ENCODE results near the gene TM7SF2. TPM values are rescaled to one million over a fixed set of nuclear protein-coding genes. Genes with fewer than 3 reads are reported as not detected.

The TM7SF2 gene
- total RNA-seq, 1 donor from 2014 or later = 72.4 TPM

DNA sequence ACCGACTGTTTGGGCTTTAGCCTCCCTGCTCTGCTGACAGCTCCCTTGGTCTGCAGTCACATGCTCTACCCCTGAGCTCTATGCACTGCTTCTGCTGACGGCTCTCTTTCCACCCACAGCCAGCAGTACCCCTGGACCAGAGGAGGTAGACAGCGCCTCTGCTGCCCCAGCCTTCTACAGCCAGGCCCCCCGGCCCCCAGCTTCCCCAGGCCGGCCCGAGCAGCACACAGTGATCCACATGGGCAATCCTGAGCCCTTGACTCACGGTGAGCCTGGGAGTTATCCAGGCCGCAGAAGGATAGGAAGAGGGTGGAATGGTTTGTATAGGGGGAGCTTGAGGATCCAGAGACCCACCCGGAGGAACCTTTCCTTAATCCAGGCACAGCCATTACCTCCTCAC is 24.9 kb upstream of the TM7SF2 start:
- intact Hi-C loops (cut with DNase I) = no loop called here
- ATAC-seq (ENCODE audit: poor library complexity) (no peak), DNase-seq (no peak)

DNA sequence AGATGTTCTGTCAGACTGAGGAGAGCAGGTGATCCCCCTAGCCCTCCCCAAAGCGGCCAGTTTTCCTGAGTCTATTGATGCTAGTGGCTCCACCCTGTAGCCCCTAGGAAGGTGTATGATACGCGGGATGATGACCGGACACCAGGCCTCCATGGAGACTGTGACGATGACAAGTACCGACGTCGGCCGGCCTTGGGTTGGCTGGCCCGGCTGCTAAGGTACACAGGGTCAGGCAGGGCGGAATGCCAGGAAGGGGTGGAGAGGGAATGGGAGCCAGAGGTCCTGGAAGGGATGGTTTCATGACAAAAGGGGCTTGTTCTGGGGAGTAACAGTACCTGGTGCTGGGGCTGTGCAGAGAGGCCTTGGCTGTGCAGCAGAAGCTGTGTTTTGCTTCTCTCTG is 24.5 kb upstream of the TM7SF2 start:
- ATAC-seq (ENCODE audit: poor library complexity) (no peak), DNase-seq (no peak)
- intact Hi-C loops (cut with DNase I) = no loop called here

DNA sequence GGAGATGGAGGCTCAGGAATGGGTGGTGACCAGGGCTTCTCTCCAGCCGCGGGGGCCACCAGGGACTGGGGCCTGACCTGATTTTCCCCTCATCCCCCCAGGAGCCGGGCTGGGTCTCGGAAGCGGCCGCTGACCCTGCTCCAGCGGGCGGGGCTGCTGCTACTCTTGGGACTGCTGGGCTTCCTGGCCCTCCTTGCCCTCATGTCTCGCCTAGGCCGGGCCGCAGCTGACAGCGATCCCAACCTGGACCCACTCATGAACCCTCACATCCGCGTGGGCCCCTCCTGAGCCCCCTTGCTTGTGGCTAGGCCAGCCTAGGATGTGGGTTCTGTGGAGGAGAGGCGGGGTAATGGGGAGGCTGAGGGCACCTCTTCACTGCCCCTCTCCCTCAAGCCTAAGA is 23.8 kb upstream of the TM7SF2 start:
- no peak for ATAC-seq (ENCODE audit: poor library complexity)
- no peak for DNase-seq
- intact Hi-C loops (cut with DNase I) = no loop called here

DNA sequence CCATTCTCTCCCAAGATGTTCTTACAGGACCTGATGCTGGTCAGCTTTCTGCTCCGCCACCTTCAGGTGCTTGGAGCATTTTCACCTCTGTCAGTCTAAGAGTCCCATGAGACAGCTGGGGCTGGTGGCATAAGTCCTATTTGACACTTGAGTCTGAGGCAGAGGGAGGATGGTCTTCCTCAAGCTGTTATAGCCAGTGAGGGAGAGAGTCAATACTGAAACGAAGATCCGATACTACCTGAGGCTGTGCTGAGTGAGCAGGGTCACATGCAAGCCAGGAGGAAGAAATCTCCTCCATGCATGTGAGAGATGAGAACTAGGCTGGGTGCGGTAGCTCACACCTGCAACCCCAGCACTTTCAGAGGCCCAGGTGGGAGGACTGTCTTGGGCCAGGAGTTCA is 22.1 kb upstream of the TM7SF2 start:
- intact Hi-C loops (cut with DNase I) = no loop called here
- DNase-seq = no peak
- ATAC-seq (ENCODE audit: poor library complexity) = no peak

DNA sequence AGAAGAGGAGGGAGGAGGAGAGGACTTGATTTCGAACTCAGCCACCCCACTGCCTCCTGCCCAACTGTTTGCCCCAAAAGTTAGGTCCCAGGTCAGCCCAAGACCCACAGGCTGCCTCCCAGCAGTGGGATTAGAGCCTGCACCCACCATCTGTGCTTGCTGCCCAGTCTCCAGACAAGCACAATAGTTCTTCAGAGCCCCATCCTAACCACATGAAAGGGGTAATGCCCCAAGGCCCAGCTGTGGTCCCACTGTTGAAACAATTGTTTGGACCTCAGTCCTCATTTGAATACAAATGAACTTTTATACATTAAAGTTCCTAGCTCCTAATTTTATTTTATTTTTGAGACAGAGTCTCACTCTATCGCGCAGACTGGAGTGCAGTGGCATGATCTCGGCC is 21.0 kb upstream of the TM7SF2 start:
- intact Hi-C loops (cut with DNase I) = no loop called here
- DNase-seq = no peak
- no peak for ATAC-seq (ENCODE audit: poor library complexity)

DNA sequence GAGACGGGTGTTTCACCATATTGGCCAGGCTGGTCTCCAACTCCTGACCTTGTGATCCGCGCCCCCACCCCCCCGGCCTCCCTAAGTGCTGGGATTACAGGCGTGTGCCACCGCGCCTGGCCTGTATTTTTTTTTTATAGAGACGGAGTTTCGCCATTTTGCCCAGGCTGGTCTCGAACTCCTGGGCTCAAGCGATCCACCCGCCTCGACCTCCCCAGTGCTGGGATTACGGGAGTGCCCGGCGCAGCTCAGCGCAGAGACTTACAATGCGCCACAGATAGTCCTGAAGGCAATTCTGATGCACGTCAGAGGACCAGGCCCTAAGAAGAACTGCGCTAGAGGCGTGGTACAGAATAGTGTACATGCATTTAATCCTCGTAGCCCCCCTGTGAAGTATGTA is 16.2 kb upstream of the TM7SF2 start:
- intact Hi-C loops (cut with DNase I) = no loop called here
- no peak for DNase-seq
- no peak for ATAC-seq (ENCODE audit: poor library complexity)

DNA sequence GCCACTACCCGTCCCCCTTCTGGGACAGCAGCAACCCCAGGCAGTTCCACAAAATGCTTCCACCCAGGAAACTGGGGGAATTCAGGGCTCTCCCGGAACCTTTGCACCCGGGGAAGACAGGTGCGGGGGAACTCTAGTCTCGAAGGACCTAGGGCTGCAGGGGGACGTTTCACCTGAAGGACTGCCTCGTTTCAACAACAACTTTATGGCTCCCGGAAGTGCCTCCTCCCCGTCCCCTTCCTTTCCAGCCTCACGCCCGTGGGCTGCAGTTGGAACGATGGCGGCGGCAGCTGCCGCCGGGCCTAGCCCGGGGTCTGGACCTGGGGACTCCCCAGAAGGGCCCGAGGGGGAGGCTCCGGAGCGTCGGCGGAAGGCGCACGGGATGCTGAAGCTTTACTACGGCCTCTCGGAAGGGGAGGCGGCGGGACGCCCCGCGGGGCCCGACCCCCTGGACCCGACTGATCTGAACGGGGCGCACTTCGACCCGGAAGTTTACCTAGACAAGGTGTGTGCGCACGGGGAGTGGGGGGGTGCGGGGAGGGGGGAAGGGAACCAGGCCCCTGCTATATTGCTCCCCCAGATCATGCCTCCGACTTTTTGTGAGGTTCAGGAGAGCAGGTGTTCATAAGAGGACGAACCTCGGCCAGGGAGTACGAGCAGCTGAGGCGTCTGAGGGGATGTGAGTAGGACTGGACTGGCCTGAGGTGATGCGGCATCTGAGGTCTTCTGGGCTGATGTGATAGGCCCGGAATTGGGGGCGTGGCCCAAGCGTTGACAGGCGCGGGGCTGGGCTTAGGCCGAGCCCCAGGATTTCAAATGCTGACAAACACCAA is 15.5 kb upstream of the TM7SF2 start, which contains the start of gene VPS51:
Gene VPS51, plus strand, starts transcription at position 241 of the 833 bp plus-strand sequence. Its CDS starts 37 bp downstream, at position 278.
- ATAC-seq (ENCODE audit: poor library complexity) = peak; percentile 97
- peak; percentile 95 for DNase-seq
- intact Hi-C loops (cut with DNase I) = no loop called here

DNA sequence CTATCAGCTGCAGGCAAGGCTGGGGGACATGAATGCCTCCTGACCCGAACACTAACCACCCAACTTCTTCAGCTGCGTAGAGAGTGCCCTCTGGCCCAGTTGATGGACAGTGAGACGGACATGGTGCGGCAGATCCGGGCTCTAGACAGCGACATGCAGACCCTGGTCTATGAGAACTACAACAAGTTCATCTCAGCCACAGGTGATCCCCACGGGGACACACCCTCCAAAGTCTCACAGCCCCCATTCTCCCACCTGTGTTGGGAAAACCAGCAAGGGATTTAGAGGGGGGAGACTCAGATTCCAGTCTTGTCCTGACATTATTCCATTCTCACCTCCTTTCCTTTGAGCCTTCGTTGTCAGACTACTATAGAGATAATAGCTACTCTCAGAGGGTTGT is 14.7 kb upstream of the TM7SF2 start:
- DNase-seq = no peak
- intact Hi-C loops (cut with DNase I) = no loop called here
- peak; percentile 13 for ATAC-seq (ENCODE audit: poor library complexity)

DNA sequence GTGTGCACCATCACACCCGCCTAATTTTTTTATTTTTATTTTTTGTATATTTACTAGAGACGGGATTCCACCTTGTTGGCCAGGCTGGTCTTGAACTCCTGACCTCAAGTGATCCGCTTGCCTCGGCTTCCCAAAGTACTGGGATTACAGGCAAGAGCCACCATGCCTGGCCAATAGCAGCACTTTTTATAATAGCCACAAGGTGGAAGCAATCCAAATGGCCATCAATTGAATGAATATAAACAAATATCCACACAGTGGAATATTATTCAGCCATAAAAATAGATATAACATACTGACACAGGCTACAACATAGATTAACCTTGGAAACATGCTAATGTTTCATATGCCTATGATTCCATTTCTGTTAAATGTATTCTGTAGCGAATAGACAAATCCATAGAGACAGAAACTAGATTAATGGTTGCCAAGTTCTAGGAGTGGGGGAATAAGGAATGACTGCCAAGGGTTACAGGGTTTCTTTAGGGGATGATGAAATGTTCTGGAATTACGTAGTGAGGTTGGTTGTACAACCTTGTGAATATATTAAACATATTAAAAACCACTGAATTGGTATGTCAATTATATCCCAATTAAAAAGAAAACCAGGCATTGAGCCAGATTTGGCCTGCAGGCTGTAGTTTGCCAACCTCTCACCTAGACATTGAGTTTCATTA is 10.9 kb upstream of the TM7SF2 start:
- intact Hi-C loops (cut with DNase I) = no loop called here
- no peak for DNase-seq

DNA sequence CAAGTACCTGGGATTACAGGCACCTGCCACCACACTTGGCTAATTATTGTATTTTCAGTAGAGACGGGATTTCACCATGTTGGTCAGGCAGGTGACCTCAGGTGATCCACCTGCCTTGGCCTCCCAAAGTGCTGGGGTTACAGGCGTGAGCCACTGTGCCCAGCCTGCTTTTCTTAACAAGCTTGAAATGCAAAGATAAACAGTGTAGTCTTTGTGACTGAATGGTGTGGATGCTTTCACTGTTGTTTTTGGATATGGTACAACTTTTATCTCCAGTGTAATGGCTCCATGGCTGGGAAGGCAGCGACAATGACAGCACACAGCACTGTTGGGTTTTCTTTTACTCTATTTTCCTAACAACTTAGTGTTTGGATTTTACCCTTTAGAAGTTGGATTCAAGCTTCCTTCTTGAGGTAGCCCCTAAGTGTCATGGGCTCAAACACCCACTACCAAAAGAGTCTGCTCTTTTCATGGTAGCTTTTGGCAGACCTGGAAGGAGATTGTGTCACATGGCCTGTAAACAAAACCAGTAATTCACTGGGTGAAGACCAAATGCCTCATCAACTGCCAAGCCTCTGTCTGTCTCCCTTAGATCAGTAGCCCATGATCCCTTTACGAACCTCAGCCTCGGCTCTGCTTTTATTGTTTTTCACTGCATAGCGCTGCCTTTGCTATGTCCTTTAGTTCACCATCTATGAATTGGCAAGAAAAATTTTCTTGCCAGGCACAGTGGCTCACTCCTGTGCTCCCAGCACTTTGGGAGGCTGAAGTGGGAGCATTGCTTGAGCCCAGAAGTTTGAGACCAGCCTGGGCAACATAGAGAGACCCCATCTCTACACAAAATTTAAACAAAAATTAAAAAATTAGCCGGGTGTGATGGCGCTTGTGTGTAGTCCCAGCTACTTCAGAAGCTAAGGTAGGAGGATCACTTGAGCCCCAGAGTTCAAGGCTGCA is 9.3 kb upstream of the TM7SF2 start:
- peak; percentile 61 for ATAC-seq (ENCODE audit: poor library complexity)
- intact Hi-C loops (cut with DNase I) = no loop called here
- no peak for DNase-seq

More for the DNA sequence above, 10.9 kb upstream of the TM7SF2 start:
- ATAC-seq (ENCODE audit: poor library complexity) = no peak

DNA sequence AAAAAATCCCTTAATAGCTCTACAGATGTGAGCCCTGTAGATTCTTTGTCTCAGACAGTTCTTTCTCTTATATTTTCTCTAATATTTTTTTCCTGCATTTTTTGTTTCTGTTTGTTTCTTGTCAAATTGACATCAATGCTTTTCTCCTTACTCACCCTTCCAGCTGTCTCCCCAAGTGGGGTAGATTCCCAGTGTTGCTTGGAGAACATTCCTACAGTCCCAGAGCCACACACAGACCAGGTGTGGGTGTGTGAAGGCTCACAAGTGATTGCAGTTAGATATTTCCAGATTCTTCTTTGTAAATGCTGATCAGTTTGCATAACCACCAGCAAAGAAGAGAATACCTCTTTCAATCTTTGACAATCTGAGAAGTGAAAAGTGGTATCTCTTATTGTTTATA is 8.2 kb upstream of the TM7SF2 start:
- no peak for ATAC-seq (ENCODE audit: poor library complexity)
- no peak for DNase-seq
- intact Hi-C loops (cut with DNase I) = no loop called here

DNA sequence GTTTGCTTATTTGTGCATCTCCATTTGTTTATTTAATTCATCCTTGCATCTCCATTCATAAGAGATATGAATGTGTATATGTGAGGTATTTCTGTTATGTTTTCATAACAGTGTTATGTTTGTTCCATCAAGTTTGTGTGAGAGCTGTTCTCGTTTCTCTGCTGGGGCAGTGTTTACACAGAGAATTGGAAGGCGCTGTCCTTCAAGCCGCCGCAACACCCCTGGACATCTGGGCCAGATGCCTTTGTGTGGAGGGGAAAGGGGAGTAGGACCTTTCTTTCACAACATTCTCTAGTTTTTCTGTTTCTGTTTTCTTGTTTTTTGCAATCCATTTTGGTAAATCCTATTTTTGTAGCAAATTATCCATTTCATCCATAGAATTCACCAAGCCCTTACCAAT is 7.0 kb upstream of the TM7SF2 start:
- DNase-seq = no peak
- ATAC-seq (ENCODE audit: poor library complexity) = peak; percentile 56
- intact Hi-C loops (cut with DNase I) = no loop called here

DNA sequence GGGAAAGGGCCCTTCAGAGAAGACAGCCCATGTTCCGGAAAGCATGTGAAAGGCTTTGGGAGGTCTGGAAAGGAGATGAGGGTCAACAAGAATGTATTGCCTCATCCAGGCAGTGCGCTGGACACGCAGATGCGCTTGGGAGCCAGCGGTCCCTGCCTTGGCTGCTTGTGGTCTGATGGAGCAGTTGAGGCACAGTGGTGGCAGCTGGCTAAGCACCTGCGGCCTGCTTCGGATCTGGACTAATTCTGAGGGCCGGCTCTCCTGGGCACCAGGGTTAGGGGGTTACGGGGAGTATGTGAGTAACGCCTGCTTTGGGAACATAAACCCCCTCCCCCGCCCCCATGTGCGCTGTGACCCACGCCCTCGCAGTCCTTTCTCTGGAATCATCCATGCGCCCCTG is 4.6 kb upstream of the TM7SF2 start:
- intact Hi-C loops (cut with DNase I) = no loop called here
- peak; percentile 37 for DNase-seq

DNA sequence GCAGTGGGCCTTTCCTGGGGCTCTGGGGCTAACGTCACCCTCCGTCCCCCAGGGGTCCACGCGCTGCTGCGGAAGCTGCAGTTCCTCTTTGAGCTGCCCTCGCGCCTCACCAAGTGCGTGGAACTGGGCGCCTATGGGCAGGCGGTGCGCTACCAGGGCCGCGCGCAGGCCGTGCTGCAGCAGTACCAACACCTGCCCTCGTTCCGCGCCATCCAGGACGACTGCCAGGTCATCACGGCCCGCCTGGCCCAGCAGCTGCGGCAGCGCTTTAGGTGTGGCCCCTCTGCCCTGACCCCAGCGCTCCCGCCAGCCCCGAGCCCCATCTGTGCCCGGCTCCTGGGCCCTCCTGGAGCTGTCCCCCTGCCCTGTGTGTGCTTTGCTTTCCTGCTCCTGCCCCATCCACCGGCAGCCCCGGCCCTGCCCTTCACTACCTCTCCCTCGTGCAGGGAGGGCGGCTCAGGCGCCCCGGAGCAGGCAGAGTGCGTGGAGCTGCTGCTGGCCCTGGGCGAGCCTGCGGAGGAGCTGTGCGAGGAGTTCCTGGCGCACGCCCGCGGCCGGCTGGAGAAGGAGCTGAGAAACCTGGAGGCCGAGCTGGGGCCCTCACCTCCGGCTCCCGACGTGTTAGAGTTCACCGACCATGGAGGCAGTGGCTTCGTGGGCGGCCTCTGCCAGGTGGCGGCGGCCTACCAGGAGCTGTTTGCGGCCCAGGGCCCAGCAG is 3.8 kb upstream of the TM7SF2 start:
- intact Hi-C loops (cut with DNase I) = no loop called here
- peak; percentile 34 for DNase-seq
- no peak for ATAC-seq (ENCODE audit: poor library complexity)

More for the DNA sequence above, 4.6 kb upstream of the TM7SF2 start:
- no peak for ATAC-seq (ENCODE audit: poor library complexity)

DNA sequence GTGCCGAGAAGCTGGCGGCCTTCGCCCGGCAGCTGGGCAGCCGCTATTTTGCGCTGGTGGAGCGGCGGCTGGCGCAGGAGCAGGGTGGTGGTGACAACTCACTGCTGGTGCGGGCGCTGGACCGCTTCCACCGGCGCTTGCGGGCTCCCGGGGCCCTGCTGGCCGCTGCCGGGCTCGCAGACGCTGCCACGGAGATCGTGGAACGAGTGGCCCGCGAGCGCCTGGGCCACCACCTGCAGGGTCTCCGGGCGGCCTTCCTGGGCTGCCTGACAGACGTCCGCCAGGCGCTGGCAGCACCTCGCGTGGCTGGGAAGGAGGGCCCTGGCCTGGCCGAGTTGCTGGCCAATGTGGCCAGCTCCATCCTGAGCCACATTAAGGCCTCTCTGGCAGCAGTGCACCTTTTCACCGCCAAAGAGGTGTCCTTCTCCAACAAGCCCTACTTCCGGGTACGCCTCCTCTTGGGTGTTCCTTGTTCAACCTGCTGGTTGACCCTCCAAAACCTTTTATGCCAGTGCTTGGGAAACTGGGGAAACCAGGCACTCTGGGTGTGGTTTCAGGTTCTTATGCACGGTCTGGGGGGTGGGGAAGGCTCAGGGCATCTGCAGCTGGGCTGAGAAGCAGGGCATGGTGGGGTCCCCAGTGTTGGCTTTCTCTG is 3.1 kb upstream of the TM7SF2 start:
- intact Hi-C loops (cut with DNase I) = no loop called here
- ATAC-seq (ENCODE audit: poor library complexity) (no peak), DNase-seq (no peak)

DNA sequence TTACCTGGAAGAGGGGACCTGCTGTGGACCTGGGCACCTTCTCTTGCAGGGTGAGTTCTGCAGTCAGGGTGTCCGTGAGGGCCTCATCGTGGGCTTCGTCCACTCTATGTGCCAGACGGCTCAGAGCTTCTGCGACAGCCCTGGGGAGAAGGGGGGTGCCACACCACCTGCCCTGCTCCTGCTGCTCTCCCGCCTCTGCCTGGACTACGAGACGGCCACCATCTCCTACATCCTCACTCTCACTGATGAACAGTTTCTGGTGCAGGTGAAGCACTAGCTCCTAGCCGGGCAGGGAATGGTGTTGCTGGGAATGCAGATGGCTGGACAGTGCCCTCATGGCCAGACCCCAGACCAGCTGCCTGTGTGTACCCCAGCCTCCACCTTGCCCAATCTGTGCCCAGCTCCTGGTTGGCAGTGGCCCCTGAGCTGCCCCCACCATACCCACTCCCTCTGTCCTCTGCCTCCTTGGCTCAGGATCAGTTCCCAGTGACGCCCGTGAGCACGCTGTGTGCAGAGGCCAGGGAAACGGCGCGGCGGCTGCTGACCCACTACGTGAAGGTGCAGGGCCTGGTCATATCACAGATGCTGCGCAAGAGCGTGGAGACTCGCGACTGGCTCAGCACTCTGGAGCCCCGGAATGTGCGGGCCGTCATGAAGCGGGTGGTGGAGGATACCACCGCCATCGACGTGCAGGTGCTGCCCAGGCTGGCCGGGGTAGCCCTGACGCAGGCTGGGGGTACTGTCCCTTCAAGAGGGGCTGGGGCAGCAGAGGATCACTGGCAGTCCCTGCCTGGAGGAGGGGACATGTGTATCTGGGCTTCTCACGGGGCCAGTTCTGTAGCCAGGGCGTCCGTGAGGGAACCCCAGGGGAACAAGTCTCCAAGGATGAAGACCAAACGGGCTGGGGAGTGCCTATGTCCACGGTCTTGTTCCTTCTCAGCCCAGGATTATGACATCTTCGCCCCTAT is 2.2 kb upstream of the TM7SF2 start:
- ATAC-seq (ENCODE audit: poor library complexity) = no peak
- intact Hi-C loops (cut with DNase I) = loop anchor here (10.0 kb wide), 1 partner anchor 265 kb away; the partner anchor contains the start of gene CDC42BPG
- peak; percentile 36 for DNase-seq

DNA sequence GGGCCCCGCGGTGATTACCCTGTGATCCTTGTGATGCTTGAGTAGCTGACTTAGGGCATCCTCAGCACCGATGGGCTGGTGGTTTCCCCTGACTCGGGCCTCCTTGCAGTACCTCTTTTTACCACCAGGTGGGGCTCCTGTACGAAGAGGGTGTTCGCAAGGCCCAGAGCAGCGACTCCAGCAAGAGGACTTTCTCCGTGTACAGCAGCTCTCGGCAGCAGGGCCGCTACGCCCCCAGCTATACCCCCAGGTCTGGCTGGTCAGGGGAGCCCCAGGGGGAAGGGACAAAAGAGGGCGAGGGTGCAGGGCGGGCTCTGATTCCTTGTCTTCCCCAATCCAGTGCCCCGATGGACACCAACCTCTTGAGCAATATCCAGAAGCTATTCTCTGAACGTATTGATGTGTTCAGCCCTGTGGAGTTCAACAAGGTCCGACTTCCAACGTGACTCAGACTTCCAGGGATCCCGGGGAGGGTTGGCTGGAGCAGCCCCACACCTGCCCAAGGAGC is 1.3 kb upstream of the TM7SF2 start:
- intact Hi-C loops (cut with DNase I) = loop anchor here (10.0 kb wide), 1 partner anchor 266 kb away; the partner anchor contains the start of gene CDC42BPG
- DNase-seq = peak; percentile 89
- peak; percentile 58 for ATAC-seq (ENCODE audit: poor library complexity)
